Natural killer cell (primary cell): ENCODE results near the gene SMYD2. TPM values are rescaled to one million over a fixed set of nuclear protein-coding genes. Genes with fewer than 3 reads are reported as not detected.

Experiments
- ATAC-seq, 3 donors: fragments of 150-1000 bp in 2 of 3; fragments of 200-7000 bp in 1 of 3; cut with Tn5 transposase; 1 replicate in 1 of 3; 2 replicates in 2 of 3; pipeline ENCODE4 v1.10.0; 2021; ENCODE audit warnings: mild to moderate bottlenecking in 2 of 3, moderate library complexity in 2 of 3
- DNase-seq, 2 donors: peaks; one replicate each; pipeline versions ENCODE4 v3.0.0 to v3.0.0-alpha.2; 2013 to 2021; ENCODE audit warnings: mixed read lengths in 1 of 2
- H3K27ac ChIP-seq: one replicate; pipeline ENCODE4 v1.5.1; 2013; ENCODE audit warnings: mild to moderate bottlenecking, low read length
- H3K27me3 ChIP-seq: one replicate; pipeline ENCODE4 v1.6.1; 2013; ENCODE audit warnings: low read length; ENCODE audit not compliant: control insufficient read depth, insufficient read depth
- H3K36me3 ChIP-seq: one replicate; pipeline ENCODE4 v1.6.1; 2013; ENCODE audit warnings: low read length; ENCODE audit not compliant: control insufficient read depth, insufficient read depth
- H3K4me1 ChIP-seq: one replicate; pipeline ENCODE4 v1.6.1; 2013; ENCODE audit warnings: low read length; ENCODE audit not compliant: control insufficient read depth, insufficient read depth
- H3K4me3 ChIP-seq: one replicate; pipeline ENCODE4 v1.5.1; 2013; ENCODE audit warnings: low read length
- H3K9me3 ChIP-seq: one replicate; pipeline ENCODE4 v1.6.1; 2013; ENCODE audit warnings: low read length; ENCODE audit not compliant: control insufficient read depth, insufficient read depth
- H3K27ac Mint-ChIP-seq, 2 donors: one replicate each; pipeline ENCODE4 v1.8.0; 2022; ENCODE audit warnings: mild to moderate bottlenecking in 2 of 2, mixed read lengths in 2 of 2, moderate library complexity in 1 of 2
- H3K27me3 Mint-ChIP-seq, 2 donors: one replicate each; pipeline ENCODE4 v1.8.0; 2022; ENCODE audit warnings: low read depth in 2 of 2, mixed read lengths in 2 of 2
- H3K36me3 Mint-ChIP-seq: one replicate; pipeline ENCODE4 v1.8.0; 2022; ENCODE audit warnings: mixed read lengths
- H3K4me1 Mint-ChIP-seq, 2 donors: one replicate each; pipeline ENCODE4 v1.8.0; 2022; ENCODE audit warnings: mixed read lengths in 2 of 2
- H3K4me3 Mint-ChIP-seq: one replicate; pipeline ENCODE4 v1.8.0; 2022; ENCODE audit warnings: mild to moderate bottlenecking, moderate library complexity, mixed read lengths
- H3K9me3 Mint-ChIP-seq, 2 donors: one replicate each; pipeline ENCODE4 v1.8.0; 2022; ENCODE audit warnings: mixed read lengths in 2 of 2
- CTCF ChIP-seq: fragments of 200-600 bp; IDR thresholded peaks from one replicate; pipeline ENCODE4 v1.8.0; 2022; ENCODE audit warnings: antibody characterized with exemption
- WGBS: methylation state at CpG from one replicate; pipeline ENCODE4 v1.1.7; 2013; ENCODE audit warnings: missing lambda C conversion rate; ENCODE audit not compliant: insufficient coverage; 5-methylcytosine and 5-hydroxymethylcytosine counted together
- intact Hi-C: fragments of 100-400 bp; cut with micrococcal nuclease; formaldehyde crosslinking; loops from one replicate; pipeline ENCODE4 v1.14.2; 2022
- total RNA-seq, 4 donors: library from RNA; stranded (reverse); fragments of 120-200 nt in 1 of 4; gene quantifications; one replicate each; pipeline versions ENCODE4 v1.2.3 to v1.2.4, GENCODE V29; 2013 to 2022

Gene SMYD2
- total RNA-seq, 3 donors from 2014 or later (not counting 1 experiment from before 2014, with no cell fraction given): 23.1 to 27.8 (median 26.9) TPM

GRCh38 chr1:214331827-214332423 is 51.0 kb downstream of the SMYD2 start:
- peaks cover 2% of the 10 kb centered on the region for H3K36me3 Mint-ChIP-seq
- DNase-seq: peak; percentile 31 to 71

GRCh38 chr1:214332946-214333798 is 52.2 kb downstream of the SMYD2 start:
- H3K9me3 ChIP-seq: no peaks in the 10 kb centered on the region
- Mint-ChIP-seq H3K4me1 (peaks cover 0 to 4% of the 10 kb centered on the region in 2 donors), H3K27ac (no peak overlapping the region), H3K27me3 (no peaks in the 10 kb centered on the region), H3K36me3 (peaks cover 11% of the 10 kb centered on the region), H3K9me3 (no peaks in the 10 kb centered on the region), H3K4me3 (no peak overlapping the region)
- 97% methylated on average over 5 of the region's 6 CpGs for WGBS
- H3K27me3 ChIP-seq: no peaks in the 10 kb centered on the region
- peak; percentile 17 to 53 for DNase-seq
- intact Hi-C loops: loop anchor here (2.0 to 10.0 kb wide), 5 partner anchors 112 to 1211 kb away; no protein-coding TSS in a partner anchor
- no peak overlapping the region for H3K27ac ChIP-seq
- no peak for ATAC-seq
- H3K36me3 ChIP-seq: peaks cover 7% of the 10 kb centered on the region
- TF ChIP-seq CTCF: peak; percentile 70
- no peak overlapping the region for H3K4me3 ChIP-seq
- no peaks in the 10 kb centered on the region for H3K4me1 ChIP-seq

More at GRCh38 chr1:214331827-214332423, 51.0 kb downstream of the SMYD2 start:
- H3K4me3 Mint-ChIP-seq: no peak overlapping the region
- Histone ChIP-seq H3K9me3 (no peaks in the 10 kb centered on the region), H3K27me3 (no peaks in the 10 kb centered on the region), H3K4me3 (no peak overlapping the region), H3K36me3 (peaks cover 4% of the 10 kb centered on the region), H3K27ac (no peak overlapping the region), H3K4me1 (no peaks in the 10 kb centered on the region)
- intact Hi-C loops: loop anchor here (2.0 to 10.0 kb wide), 5 partner anchors 113 to 1210 kb away; no protein-coding TSS in a partner anchor
- H3K9me3 Mint-ChIP-seq: no peaks in the 10 kb centered on the region
- WGBS: 76% methylated on average over 8 of the region's 9 CpGs
- H3K27me3 Mint-ChIP-seq: no peaks in the 10 kb centered on the region
- peaks cover 0 to 4% of the 10 kb centered on the region in 2 donors for H3K4me1 Mint-ChIP-seq
- peak in 2 of 3 donors; percentile 55 to 57 for ATAC-seq
- H3K27ac Mint-ChIP-seq: no peak overlapping the region
- TF ChIP-seq CTCF: peak; percentile 85

GRCh38 chr1:214335567-214335966 is 54.6 kb downstream of the SMYD2 start:
- Mint-ChIP-seq H3K9me3 (no peaks in the 10 kb centered on the region), H3K27me3 (no peaks in the 10 kb centered on the region), H3K4me3 (no peak overlapping the region), H3K36me3 (peaks cover 11% of the 10 kb centered on the region), H3K27ac (no peak overlapping the region), H3K4me1 (peaks cover 0 to 4% of the 10 kb centered on the region in 2 donors)
- peaks cover 13% of the 10 kb centered on the region for H3K36me3 ChIP-seq
- ATAC-seq (no peak), DNase-seq (no peak)
- 100% methylated on average over 2 of the region's 4 CpGs for WGBS
- H3K4me3 ChIP-seq: no peak overlapping the region
- TF ChIP-seq CTCF: no peak
- no peaks in the 10 kb centered on the region for H3K27me3 ChIP-seq
- no peaks in the 10 kb centered on the region for H3K9me3 ChIP-seq
- H3K4me1 ChIP-seq: no peaks in the 10 kb centered on the region
- no peak overlapping the region for H3K27ac ChIP-seq
- intact Hi-C loops: loop anchor here (10.0 kb wide), 2 partner anchors 109 to 1189 kb away; no protein-coding TSS in a partner anchor
